GM15510 (cell line): Measurements from ENCODE around the gene IL9.

ENCODE experiments used
- POLR2A ChIP-seq: IDR thresholded peaks from 3 replicates; pipeline ENCODE4 v1.6.1; 2011; ENCODE audit warnings: borderline replicate concordance; ENCODE audit not compliant: insufficient read length; ENCODE audit errors: extremely low read depth

IL9 gene

GRCh38 chr5:135901633-135902032, 6.0 kb upstream of the IL9 start:
- no peak for TF ChIP-seq POLR2A

- TF ChIP-seq POLR2A: no peak
Measured at GRCh38 chr5:135900276-135900675, 4.6 kb upstream of the IL9 start.

- no peak for TF ChIP-seq POLR2A
Measured at GRCh38 chr5:135898651-135899050, 3.0 kb upstream of the IL9 start.

- TF ChIP-seq POLR2A: no peak
Measured at GRCh38 chr5:135894789-135895188, 852 bp downstream of the IL9 start.

- TF ChIP-seq POLR2A: no peak
Measured at GRCh38 chr5:135894276-135894675, 1.4 kb downstream of the IL9 start.

- no peak for TF ChIP-seq POLR2A
Measured at GRCh38 chr5:135891791-135892190, 3.9 kb downstream of the IL9 start.

- TF ChIP-seq POLR2A: no peak
Measured at GRCh38 chr5:135891268-135891667, 4.4 kb downstream of the IL9 start.

- no peak for TF ChIP-seq POLR2A
Measured at GRCh38 chr5:135890867-135891266, 4.8 kb downstream of the IL9 start.

- no peak for TF ChIP-seq POLR2A
Measured at GRCh38 chr5:135890296-135890695, 5.3 kb downstream of the IL9 start.

- TF ChIP-seq POLR2A: no peak
Measured at GRCh38 chr5:135887881-135888614, 7.6 kb downstream of the IL9 start.

GRCh38 chr5:135887447-135887864, 8.2 kb downstream of the IL9 start:
- no peak for TF ChIP-seq POLR2A

GRCh38 chr5:135886136-135886535, 9.5 kb downstream of the IL9 start:
- no peak for TF ChIP-seq POLR2A

GRCh38 chr5:135885031-135885430, 10.6 kb downstream of the IL9 start:
- no peak for TF ChIP-seq POLR2A

- TF ChIP-seq POLR2A: no peak
Measured at GRCh38 chr5:135883441-135883840, 12.2 kb downstream of the IL9 start.

GRCh38 chr5:135883026-135883425, 12.6 kb downstream of the IL9 start:
- TF ChIP-seq POLR2A: no peak

- TF ChIP-seq POLR2A: no peak
Measured at GRCh38 chr5:135881819-135882218, 13.8 kb downstream of the IL9 start.

- no peak for TF ChIP-seq POLR2A
Measured at GRCh38 chr5:135881244-135881643, 14.4 kb downstream of the IL9 start.
